Mesodermal cell (in vitro differentiated cells): ENCODE results near the gene CORO7.
"Not testable (repeated sequence)": the region's sequence is repeated elsewhere in the genome, so short reads cannot be mapped to it uniquely, and the experiment has no call there.

ENCODE experiments used
- H3K27ac ChIP-seq: 2 replicates; pipeline ENCODE4 v1.7.0; 2013; ENCODE audit warnings: mild to moderate bottlenecking, low read depth, low read length, moderate library complexity; ENCODE audit not compliant: severe bottlenecking
- H3K36me3 ChIP-seq: 2 replicates; pipeline ENCODE4 v1.7.1; 2013; ENCODE audit warnings: mild to moderate bottlenecking, low read length, moderate library complexity; ENCODE audit not compliant: control insufficient read depth, insufficient read depth
- H3K4me1 ChIP-seq: one replicate; pipeline ENCODE4 v1.7.1; 2013; ENCODE audit warnings: mild to moderate bottlenecking, low read length; ENCODE audit not compliant: insufficient read depth, control insufficient read depth, poor library complexity, severe bottlenecking
- H3K4me3 ChIP-seq: 2 replicates; pipeline ENCODE4 v1.7.0; 2013; ENCODE audit warnings: low read length, control low read depth, mild to moderate bottlenecking; ENCODE audit not compliant: insufficient read depth, poor library complexity, severe bottlenecking; ENCODE audit errors: extremely low read depth
- H3K9me3 ChIP-seq: 2 replicates; pipeline ENCODE4 v1.7.1; 2013; ENCODE audit warnings: mild to moderate bottlenecking, low read length, moderate library complexity; ENCODE audit not compliant: control insufficient read depth
- WGBS, 2 experiments: methylation state at CpG; one replicate each; pipeline ENCODE4 v1.1.5; 2013; ENCODE audit warnings: missing lambda C conversion rate in 2 of 2; ENCODE audit not compliant: insufficient coverage in 2 of 2; 5-methylcytosine and 5-hydroxymethylcytosine counted together

Gene CORO7

GRCh38 chr16:4401094-4401501 lies 15.3 kb downstream of the CORO7 start:
- Histone ChIP-seq H3K4me3 (no peak overlapping the region), H3K27ac (no peak overlapping the region), H3K36me3 (peaks cover 26% of the 10 kb centered on the region), H3K9me3 (no peaks in the 10 kb centered on the region), H3K4me1 (no peaks in the 10 kb centered on the region)
- 93% methylated on average over 10 of the region's 12 CpGs for WGBS, 2 experiments

GRCh38 chr16:4399001-4399730 lies 17.2 kb downstream of the CORO7 start:
- 77 to 89% methylated on average over 3 to 8 of the region's 9 CpGs for WGBS, 2 experiments
- peaks cover 31% of the 10 kb centered on the region for H3K36me3 ChIP-seq
- H3K9me3 ChIP-seq, result no peaks in the 10 kb centered on the region
- H3K4me3 ChIP-seq, result no peak overlapping the region
- H3K27ac ChIP-seq, result no peak overlapping the region
- H3K4me1 ChIP-seq, result no peaks in the 10 kb centered on the region

GRCh38 chr16:4395055-4395726 lies 21.2 kb downstream of the CORO7 start:
- Histone ChIP-seq H3K9me3 (no peaks in the 10 kb centered on the region), H3K4me1 (peaks cover 20% of the 10 kb centered on the region)
- 56 to 79% methylated on average over 4 to 8 of the region's 9 CpGs for WGBS, 2 experiments

GRCh38 chr16:4393850-4394249 lies 22.5 kb downstream of the CORO7 start:
- peaks cover 12% of the 10 kb centered on the region for H3K36me3 ChIP-seq
- H3K9me3 ChIP-seq, H3K4me3 ChIP-seq, H3K27ac ChIP-seq: not testable (repeated sequence)
- H3K4me1 ChIP-seq, result peaks cover 30% of the 10 kb centered on the region
- WGBS, 2 experiments, result 94 to 96% methylated on average over 10 to 12 of the region's 15 CpGs

More at GRCh38 chr16:4395055-4395726, 21.2 kb downstream of the CORO7 start:
- peaks cover 15% of the 10 kb centered on the region for H3K36me3 ChIP-seq
- H3K4me3 ChIP-seq, result no peak overlapping the region
- H3K27ac ChIP-seq, result peak overlapping the region; percentile 72

GRCh38 chr16:4393240-4393600 lies 23.2 kb downstream of the CORO7 start:
- Histone ChIP-seq H3K4me3 (no peak overlapping the region), H3K36me3 (peaks cover 11% of the 10 kb centered on the region), H3K27ac (peak overlapping the region; percentile 73), H3K4me1 (peaks cover 37% of the 10 kb centered on the region), H3K9me3 (no peaks in the 10 kb centered on the region)
- WGBS, 2 experiments, result 82 to 88% methylated on average over 6 of the region's 6 CpGs

- H3K4me1 ChIP-seq, result peaks cover 43% of the 10 kb centered on the region
- H3K36me3 ChIP-seq, result peaks cover 9% of the 10 kb centered on the region
- peak overlapping the region; percentile 73 for H3K27ac ChIP-seq
- 38 to 49% methylated on average over 10 to 21 of the region's 27 CpGs for WGBS, 2 experiments
- no peaks in the 10 kb centered on the region for H3K9me3 ChIP-seq
- no peak overlapping the region for H3K4me3 ChIP-seq
Observed at GRCh38 chr16:4392382-4393239, 23.8 kb downstream of the CORO7 start.

GRCh38 chr16:4391631-4392381 lies 24.6 kb downstream of the CORO7 start:
- Histone ChIP-seq H3K4me1 (peaks cover 51% of the 10 kb centered on the region), H3K36me3 (peaks cover 11% of the 10 kb centered on the region), H3K9me3 (no peaks in the 10 kb centered on the region), H3K4me3 (no peak overlapping the region), H3K27ac (peak overlapping the region; percentile 73)
- WGBS, 2 experiments, result 58 to 70% methylated on average over 9 to 19 of the region's 22 CpGs

- Histone ChIP-seq H3K36me3 (peaks cover 11% of the 10 kb centered on the region), H3K4me3 (no peak overlapping the region), H3K27ac (no peak overlapping the region), H3K4me1 (peaks cover 60% of the 10 kb centered on the region), H3K9me3 (no peaks in the 10 kb centered on the region)
- 77 to 83% methylated on average over 15 to 17 of the region's 18 CpGs for WGBS, 2 experiments
Observed at GRCh38 chr16:4390266-4391260, 25.8 kb downstream of the CORO7 start.

GRCh38 chr16:4389051-4389955 lies 27.1 kb downstream of the CORO7 start:
- peak overlapping the region; percentile 76 for H3K27ac ChIP-seq
- WGBS, 2 experiments, result 58 to 70% methylated on average over 18 to 25 of the region's 27 CpGs
- H3K4me1 ChIP-seq, result peaks cover 69% of the 10 kb centered on the region

More at GRCh38 chr16:4389051-4389955, 27.1 kb downstream of the CORO7 start:
- Histone ChIP-seq H3K36me3 (peaks cover 6% of the 10 kb centered on the region), H3K4me3 (no peak overlapping the region), H3K9me3 (no peaks in the 10 kb centered on the region)
